SK-N-MC (cell line): ENCODE results near the gene MAPK8IP3.

Source experiments
- FOXP2 ChIP-seq: optimal IDR thresholded peaks from 2 replicates; pipeline ENCODE3; 2011; ENCODE audit warnings: mild to moderate bottlenecking, moderate library complexity; ENCODE audit not compliant: insufficient read depth; ENCODE audit errors: extremely low read length, control extremely low read depth
- POLR2AphosphoS5 ChIP-seq: IDR thresholded peaks from 2 replicates; pipeline ENCODE4 v1.6.1; 2012; ENCODE audit warnings: mild to moderate bottlenecking, low read depth, low read length, borderline replicate concordance

GRCh38 chr16:1708768-1709180, 2.8 kb downstream of the MAPK8IP3 start:
- TF ChIP-seq FOXP2 (no peak), POLR2AphosphoS5 (no peak)
